ENCODE data around the gene ADD1.
"Not testable (repeated sequence)": the region's sequence is repeated elsewhere in the genome, so short reads cannot be mapped to it uniquely, and the experiment has no call there.

The ADD1 gene

GRCh38 chr4:2934077-2934812 lies 90.6 kb downstream of the ADD1 start:
- DNase-seq (ENCODE audit: low read depth in 3 of 3): peak in 2 of 3 experiments; percentile 41 to 50

- peak; percentile 91 to 99 (median 95) for DNase-seq (ENCODE audit: low read depth in 3 of 3)
Measured at GRCh38 chr4:2934813-2935761, 91.4 kb downstream of the ADD1 start.

- DNase-seq (ENCODE audit: low read depth in 3 of 3): peak in 1 of 3 experiments; percentile 29
Measured at GRCh38 chr4:2935762-2936743, 92.4 kb downstream of the ADD1 start.

GRCh38 chr4:2936773-2937145 lies 93.1 kb downstream of the ADD1 start:
- no peak for DNase-seq (ENCODE audit: low read depth in 3 of 3)

- DNase-seq (ENCODE audit: low read depth in 3 of 3): no peak
Measured at GRCh38 chr4:2937146-2937857, 93.7 kb downstream of the ADD1 start.

GRCh38 chr4:2937986-2938385 lies 94.3 kb downstream of the ADD1 start:
- no peak for DNase-seq (ENCODE audit: low read depth in 3 of 3)

- DNase-seq (ENCODE audit: low read depth in 3 of 3): not testable (repeated sequence)
Measured at GRCh38 chr4:2938411-2938810, 94.8 kb downstream of the ADD1 start.

GRCh38 chr4:2938906-2939305 lies 95.3 kb downstream of the ADD1 start:
- DNase-seq (ENCODE audit: low read depth in 3 of 3): no peak

GRCh38 chr4:2939383-2940243 lies 96.0 kb downstream of the ADD1 start:
- DNase-seq (ENCODE audit: low read depth in 3 of 3): no peak

- DNase-seq (ENCODE audit: low read depth in 3 of 3): no peak
Measured at GRCh38 chr4:2940267-2941137, 96.9 kb downstream of the ADD1 start.

GRCh38 chr4:2941138-2942036 lies 97.7 kb downstream of the ADD1 start:
- DNase-seq (ENCODE audit: low read depth in 3 of 3): no peak

- no peak for DNase-seq (ENCODE audit: low read depth in 3 of 3)
Measured at GRCh38 chr4:2942037-2942531, 98.4 kb downstream of the ADD1 start.

GRCh38 chr4:2942532-2943363 lies 99.1 kb downstream of the ADD1 start:
- DNase-seq (ENCODE audit: low read depth in 3 of 3): no peak

- DNase-seq (ENCODE audit: low read depth in 3 of 3): no peak
Measured at GRCh38 chr4:2943364-2944090, 99.9 kb downstream of the ADD1 start.

- DNase-seq (ENCODE audit: low read depth in 3 of 3): no peak
Measured at GRCh38 chr4:2944091-2944482, 100.4 kb downstream of the ADD1 start.

Data from stimulated activated CD4-positive, alpha-beta T cell treated with anti-CD3 and anti-CD28 coated beads, TNF-alpha, amount 100 ng/mL, for 4 hours (primary cell).